Measurements from ENCODE around the gene DCXR.

GRCh38 chr17:82062984-82063368 lies 25.5 kb upstream of the DCXR start:
- TF ChIP-seq POLR2A (IDR thresholded peaks at IDR 0.05) (no peak), CTCF (IDR thresholded peaks at IDR 0.05) (no peak)

Data from esophagus squamous epithelium (tissue), 4 donors.